B cell (primary cell): ENCODE data around the gene FAM216B.

ENCODE experiments used
- EZH2 ChIP-seq: IDR thresholded peaks from 2 replicates; pipeline ENCODE4 v1.6.1; 2012; ENCODE audit warnings: borderline replicate concordance, low read depth, mild to moderate bottlenecking, moderate library complexity, low read length; ENCODE audit not compliant: insufficient read depth, poor library complexity, severe bottlenecking
- TF ChIP-seq, protein P1 (sequence below): fragments of 200-600 bp; IDR thresholded peaks from one replicate; pipeline ENCODE4 v1.8.0; 2022; ENCODE audit warnings: antibody characterized with exemption, mild to moderate bottlenecking

DNA sequence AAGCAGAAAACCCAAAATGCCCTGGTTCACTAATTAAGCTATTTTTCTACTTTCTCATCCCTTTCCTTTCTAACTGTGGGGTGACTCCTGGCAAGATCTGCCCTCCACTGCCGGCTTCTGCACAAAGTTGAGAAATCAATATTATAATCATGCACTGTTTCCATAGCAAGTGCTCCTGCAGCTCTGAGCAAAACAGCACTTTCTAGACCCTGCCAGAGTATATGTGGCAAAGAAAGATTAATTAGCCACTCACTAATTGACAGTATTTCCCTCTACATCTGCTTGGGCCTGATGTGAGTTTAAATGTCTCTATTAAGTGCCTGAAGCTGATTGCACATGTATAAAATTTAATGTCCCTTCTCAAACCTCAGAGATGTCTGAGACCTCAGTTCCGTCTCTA, 39.5 kb upstream of the FAM216B start:
- TF ChIP-seq, protein P1, sequence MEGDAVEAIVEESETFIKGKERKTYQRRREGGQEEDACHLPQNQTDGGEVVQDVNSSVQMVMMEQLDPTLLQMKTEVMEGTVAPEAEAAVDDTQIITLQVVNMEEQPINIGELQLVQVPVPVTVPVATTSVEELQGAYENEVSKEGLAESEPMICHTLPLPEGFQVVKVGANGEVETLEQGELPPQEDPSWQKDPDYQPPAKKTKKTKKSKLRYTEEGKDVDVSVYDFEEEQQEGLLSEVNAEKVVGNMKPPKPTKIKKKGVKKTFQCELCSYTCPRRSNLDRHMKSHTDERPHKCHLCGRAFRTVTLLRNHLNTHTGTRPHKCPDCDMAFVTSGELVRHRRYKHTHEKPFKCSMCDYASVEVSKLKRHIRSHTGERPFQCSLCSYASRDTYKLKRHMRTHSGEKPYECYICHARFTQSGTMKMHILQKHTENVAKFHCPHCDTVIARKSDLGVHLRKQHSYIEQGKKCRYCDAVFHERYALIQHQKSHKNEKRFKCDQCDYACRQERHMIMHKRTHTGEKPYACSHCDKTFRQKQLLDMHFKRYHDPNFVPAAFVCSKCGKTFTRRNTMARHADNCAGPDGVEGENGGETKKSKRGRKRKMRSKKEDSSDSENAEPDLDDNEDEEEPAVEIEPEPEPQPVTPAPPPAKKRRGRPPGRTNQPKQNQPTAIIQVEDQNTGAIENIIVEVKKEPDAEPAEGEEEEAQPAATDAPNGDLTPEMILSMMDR: no peak
- TF ChIP-seq EZH2: no peak
